Naive thymus-derived CD4-positive, alpha-beta T cell (primary cell): Measurements from ENCODE around the gene C17orf113. TPM values are rescaled to one million over a fixed set of nuclear protein-coding genes. Genes with fewer than 3 reads are reported as not detected.

ENCODE experiments used
- ATAC-seq: fragments of 150-1000 bp; cut with Tn5 transposase; 2 replicates; pipeline ENCODE4 v1.10.0; 2021; ENCODE audit warnings: mild to moderate bottlenecking, moderate library complexity
- CTCF ChIA-PET: fragments of 350-600 bp; sonication (Branson Sonifier 250); formaldehyde crosslinking; loops from one replicate; lab custom pipeline; 2021; ENCODE audit warnings: antibody characterized with exemption; lab: Charles Lee
- POLR2A ChIA-PET: fragments of 350-600 bp; sonication (Branson Sonifier 250); formaldehyde crosslinking; loops from one replicate; lab custom pipeline; 2021; ENCODE audit warnings: antibody characterized with exemption, inconsistent platforms; lab: Charles Lee
- DNase-seq, 9 donors: peaks; one replicate each; pipeline versions ENCODE4 v3.0.0 to v3.0.0-alpha.2; 2020 to 2022; ENCODE audit warnings: mixed read lengths in 1 of 9
- H3K27ac ChIP-seq: one replicate; pipeline ENCODE4 v1.7.0; 2013; ENCODE audit warnings: mild to moderate bottlenecking, low read depth, low read length, moderate library complexity
- H3K27me3 ChIP-seq, 2 donors: one replicate each; pipeline ENCODE4 v1.7.0; 2013; ENCODE audit warnings: low read length in 2 of 2, mild to moderate bottlenecking in 2 of 2, moderate library complexity in 2 of 2; ENCODE audit not compliant: control insufficient read depth in 2 of 2, insufficient read depth in 2 of 2
- H3K36me3 ChIP-seq, 3 experiments: 1 replicate in 2 of 3; 2 replicates in 1 of 3; pipeline ENCODE4 v1.7.0; 2013; ENCODE audit warnings: low read length in 3 of 3, mild to moderate bottlenecking in 3 of 3, moderate library complexity in 1 of 3; ENCODE audit not compliant: insufficient read depth in 3 of 3, control insufficient read depth in 2 of 3
- H3K4me1 ChIP-seq, 2 donors: one replicate each; pipeline ENCODE4 v1.7.0; 2013; ENCODE audit warnings: low read length in 2 of 2, mild to moderate bottlenecking in 2 of 2, moderate library complexity in 1 of 2; ENCODE audit not compliant: control insufficient read depth in 2 of 2, insufficient read depth in 2 of 2
- H3K4me3 ChIP-seq: 2 replicates; pipeline ENCODE4 v1.7.0; 2013; ENCODE audit warnings: mild to moderate bottlenecking, low read length
- H3K9me3 ChIP-seq, 3 experiments: 1 replicate in 2 of 3; 2 replicates in 1 of 3; pipeline ENCODE4 v1.7.0; 2013; ENCODE audit warnings: low read length in 3 of 3; ENCODE audit not compliant: control insufficient read depth in 2 of 3
- H3K27ac Mint-ChIP-seq, 9 donors: one replicate each; pipeline ENCODE4 v1.8.0; 2020 to 2022; ENCODE audit warnings: mixed read lengths in 9 of 9, mild to moderate bottlenecking in 8 of 9, moderate library complexity in 5 of 9, inconsistent platforms in 2 of 9
- H3K27me3 Mint-ChIP-seq, 5 donors: one replicate each; pipeline ENCODE4 v1.8.0; 2021 to 2022; ENCODE audit warnings: mixed read lengths in 5 of 5, mild to moderate bottlenecking in 1 of 5
- H3K36me3 Mint-ChIP-seq, 5 donors: one replicate each; pipeline ENCODE4 v1.8.0; 2020 to 2022; ENCODE audit warnings: mixed read lengths in 5 of 5, mild to moderate bottlenecking in 3 of 5, inconsistent platforms in 1 of 5
- H3K4me1 Mint-ChIP-seq, 7 donors: one replicate each; pipeline ENCODE4 v1.8.0; 2020 to 2022; ENCODE audit warnings: mixed read lengths in 7 of 7, mild to moderate bottlenecking in 3 of 7, inconsistent platforms in 1 of 7
- H3K4me3 Mint-ChIP-seq, 10 donors: one replicate each; pipeline ENCODE4 v1.8.0; 2020 to 2022; ENCODE audit warnings: mild to moderate bottlenecking in 10 of 10, mixed read lengths in 10 of 10, moderate library complexity in 6 of 10, inconsistent platforms in 2 of 10
- H3K9me3 Mint-ChIP-seq, 11 donors: one replicate each; pipeline ENCODE4 v1.8.0; 2020 to 2022; ENCODE audit warnings: mixed read lengths in 11 of 11, mild to moderate bottlenecking in 4 of 11, inconsistent platforms in 1 of 11, moderate library complexity in 1 of 11
- intact Hi-C, 2 donors: fragments of 100-400 bp; cut with micrococcal nuclease; formaldehyde crosslinking; loops; one replicate each; pipeline ENCODE4 v1.15.1; 2023
- polyA plus RNA-seq, 2 donors: library from polyadenylated mRNA; unstranded; fragments of 300-500 nt; fragmentation: Illumina TruSeq; gene quantifications; one replicate each; pipeline ENCODE4 v1.2.3, GENCODE V29; 2021
- total RNA-seq, 6 experiments: library from RNA in 5 of 6; stranded (reverse) in 5 of 6; gene quantifications; 1 replicate in 5 of 6; 2 replicates in 1 of 6; pipeline ENCODE4 v1.2.3 and lab custom pipeline; 2021 to 2026

C17orf113 gene
- total and polyA plus RNA-seq, 7 experiments from 2014 or later: 0.10 to 1.0 (median 0.54) TPM

- ChIA-PET POLR2A (no interaction called here), CTCF (no interaction called here)
- peaks cover 0 to 49% (median 24%) of the 10 kb centered on the region in 5 donors for H3K27me3 Mint-ChIP-seq
- Histone ChIP-seq H3K36me3 (no peaks in the 10 kb centered on the region), H3K27ac (no peak overlapping the region), H3K27me3 (no peaks in the 10 kb centered on the region), H3K4me1 (peaks cover 4 to 6% of the 10 kb centered on the region in 2 donors), H3K9me3 (no peaks in the 10 kb centered on the region), H3K4me3 (no peak overlapping the region)
- H3K27ac Mint-ChIP-seq: no peak overlapping the region
- no peaks in the 10 kb centered on the region for H3K9me3 Mint-ChIP-seq
- intact Hi-C loops: loop anchor here in 1 of 2 donors (2.0 kb wide), 1 partner anchor 20 kb away; the partner anchor contains the start of gene DHX58
- H3K36me3 Mint-ChIP-seq: no peaks in the 10 kb centered on the region
- no peak overlapping the region for H3K4me3 Mint-ChIP-seq
- DNase-seq (no peak), ATAC-seq (no peak)
- peaks cover 0 to 8% (median 5%) of the 10 kb centered on the region in 7 donors for H3K4me1 Mint-ChIP-seq
These were observed 42.5 kb upstream of the C17orf113 start for GRCh38 chr17:42092939-42093338.

- Mint-ChIP-seq H3K9me3 (no peaks in the 10 kb centered on the region), H3K36me3 (no peaks in the 10 kb centered on the region), H3K4me1 (peaks cover 0 to 1% (median 0%) of the 10 kb centered on the region in 7 donors), H3K4me3 (no peak overlapping the region), H3K27me3 (peaks cover 0 to 32% (median 11%) of the 10 kb centered on the region in 5 donors), H3K27ac (peak overlapping the region in 1 of 9 donors; percentile 59)
- DNase-seq: no peak
- Histone ChIP-seq H3K4me1 (no peaks in the 10 kb centered on the region), H3K27ac (no peak overlapping the region), H3K4me3 (no peak overlapping the region), H3K27me3 (no peaks in the 10 kb centered on the region), H3K9me3 (no peaks in the 10 kb centered on the region), H3K36me3 (no peaks in the 10 kb centered on the region)
- CTCF ChIA-PET: interaction anchor here (1.3 kb wide), 1 partner anchor 26 kb away, joined by 7 read pairs; no protein-coding TSS in a partner anchor
- ATAC-seq: no peak
- intact Hi-C loops: no loop called here
- POLR2A ChIA-PET: no interaction called here
These were observed 40.8 kb upstream of the C17orf113 start for GRCh38 chr17:42090964-42091790.

- Histone ChIP-seq H3K27ac (no peak overlapping the region), H3K36me3 (no peaks in the 10 kb centered on the region), H3K9me3 (no peaks in the 10 kb centered on the region), H3K27me3 (no peaks in the 10 kb centered on the region), H3K4me1 (no peaks in the 10 kb centered on the region), H3K4me3 (no peak overlapping the region)
- H3K27ac Mint-ChIP-seq: no peak overlapping the region
- ATAC-seq: no peak
- no peak overlapping the region for H3K4me3 Mint-ChIP-seq
- DNase-seq: no peak
- peaks cover 0 to 1% (median 0%) of the 10 kb centered on the region in 7 donors for H3K4me1 Mint-ChIP-seq
- CTCF ChIA-PET: no interaction called here
- H3K36me3 Mint-ChIP-seq: no peaks in the 10 kb centered on the region
- H3K9me3 Mint-ChIP-seq: no peaks in the 10 kb centered on the region
- H3K27me3 Mint-ChIP-seq: peaks cover 0 to 25% (median 11%) of the 10 kb centered on the region in 5 donors
- POLR2A ChIA-PET: no interaction called here
- intact Hi-C loops: no loop called here
These were observed 38.3 kb upstream of the C17orf113 start for GRCh38 chr17:42088736-42089135.

- Histone ChIP-seq H3K36me3 (no peaks in the 10 kb centered on the region), H3K9me3 (no peaks in the 10 kb centered on the region), H3K4me3 (no peak overlapping the region), H3K4me1 (no peaks in the 10 kb centered on the region), H3K27me3 (no peaks in the 10 kb centered on the region), H3K27ac (no peak overlapping the region)
- Mint-ChIP-seq H3K27me3 (peaks cover 0 to 25% (median 11%) of the 10 kb centered on the region in 5 donors), H3K36me3 (no peaks in the 10 kb centered on the region), H3K4me1 (peaks cover 0 to 1% (median 0%) of the 10 kb centered on the region in 7 donors), H3K4me3 (no peak overlapping the region), H3K9me3 (no peaks in the 10 kb centered on the region), H3K27ac (no peak overlapping the region)
- CTCF ChIA-PET: no interaction called here
- DNase-seq (no peak), ATAC-seq (no peak)
- intact Hi-C loops: no loop called here
- POLR2A ChIA-PET: no interaction called here
These were observed 37.6 kb upstream of the C17orf113 start for GRCh38 chr17:42087736-42088705.

- Mint-ChIP-seq H3K27ac (no peak overlapping the region), H3K27me3 (peaks cover 0 to 23% (median 11%) of the 10 kb centered on the region in 5 donors), H3K4me3 (no peak overlapping the region), H3K9me3 (no peaks in the 10 kb centered on the region), H3K36me3 (no peaks in the 10 kb centered on the region), H3K4me1 (peaks cover 0 to 1% (median 0%) of the 10 kb centered on the region in 7 donors)
- no peak overlapping the region for H3K27ac ChIP-seq
- DNase-seq (no peak), ATAC-seq (no peak)
- CTCF ChIA-PET: no interaction called here
- POLR2A ChIA-PET: no interaction called here
- H3K27me3 ChIP-seq: no peaks in the 10 kb centered on the region
- no peaks in the 10 kb centered on the region for H3K36me3 ChIP-seq
- H3K4me1 ChIP-seq: no peaks in the 10 kb centered on the region
- intact Hi-C loops: no loop called here
- no peaks in the 10 kb centered on the region for H3K9me3 ChIP-seq
- H3K4me3 ChIP-seq: no peak overlapping the region
These were observed 36.8 kb upstream of the C17orf113 start for GRCh38 chr17:42087042-42087701.

- Mint-ChIP-seq H3K36me3 (no peaks in the 10 kb centered on the region), H3K27ac (no peak overlapping the region), H3K9me3 (no peaks in the 10 kb centered on the region), H3K4me3 (no peak overlapping the region), H3K4me1 (no peaks in the 10 kb centered on the region), H3K27me3 (peaks cover 0 to 2% (median 0%) of the 10 kb centered on the region in 5 donors)
- H3K27me3 ChIP-seq: no peaks in the 10 kb centered on the region
- H3K27ac ChIP-seq: no peak overlapping the region
- intact Hi-C loops: no loop called here
- CTCF ChIA-PET: no interaction called here
- no peaks in the 10 kb centered on the region for H3K9me3 ChIP-seq
- ATAC-seq (no peak), DNase-seq (no peak)
- no peaks in the 10 kb centered on the region for H3K4me1 ChIP-seq
- POLR2A ChIA-PET: no interaction called here
- no peak overlapping the region for H3K4me3 ChIP-seq
- no peaks in the 10 kb centered on the region for H3K36me3 ChIP-seq
These were observed 31.2 kb upstream of the C17orf113 start for GRCh38 chr17:42081516-42082129.
